ENCODE data around the gene DPH1. TPM values are rescaled to one million over a fixed set of nuclear protein-coding genes. Genes with fewer than 3 reads are reported as not detected.

DPH1 gene
- total and polyA plus RNA-seq, 4 donors: 9.8 to 24.6 (median 19.4) TPM

- Histone ChIP-seq H3K36me3 (ENCODE audit: control insufficient read depth in 4 of 4, insufficient read depth in 3 of 4, low read depth in 1 of 4, low read length in 3 of 4) (no peaks in the 10 kb centered on the region), H3K4me3 (ENCODE audit: low read depth in 1 of 3, low read length in 3 of 3) (no peak overlapping the region), H3K27ac (ENCODE audit: low read depth in 1 of 2, low read length in 2 of 2) (no peak overlapping the region), H3K27me3 (ENCODE audit: control insufficient read depth in 4 of 4, insufficient read depth in 4 of 4, low read length in 3 of 4) (no peaks in the 10 kb centered on the region), H3K4me1 (ENCODE audit: control insufficient read depth in 4 of 4, insufficient read depth in 4 of 4, low read length in 3 of 4) (peaks cover 2 to 54% (median 36%) of the 10 kb centered on the region in 4 donors), H3K9ac (ENCODE audit: low read depth in 1 of 2, low read length in 2 of 2) (no peak overlapping the region), H3K9me3 (ENCODE audit: control insufficient read depth in 4 of 4, low read length in 3 of 4) (no peaks in the 10 kb centered on the region)
- TF ChIP-seq HNF4G (IDR thresholded peaks at IDR 0.05) (no peak), REST (IDR thresholded peaks at IDR 0.05) (no peak), ATF3 (IDR thresholded peaks at IDR 0.05) (no peak), RXRA (IDR thresholded peaks at IDR 0.05) (no peak), HNF4A (conservative IDR thresholded peaks at IDR 0.05) (no peak), YY1 (IDR thresholded peaks at IDR 0.05) (no peak), CTCF (IDR thresholded peaks at IDR 0.05; ENCODE audit: low read depth, low read length, missing input control) (no peak), SP1 (IDR thresholded peaks at IDR 0.05) (no peak), FOXA1 (IDR thresholded peaks at IDR 0.05) (no peak), ZBTB33 (IDR thresholded peaks at IDR 0.05) (no peak), JUND (IDR thresholded peaks at IDR 0.05) (no peak), FOXA2 (IDR thresholded peaks at IDR 0.05) (no peak), EGR1 (IDR thresholded peaks at IDR 0.05; ENCODE audit: low read depth in 2 of 2) (no peak)
- no peak for DNase-seq (ENCODE audit: low spot score)
- WGBS: 87% methylated on average over 11 of the region's 11 CpGs
Measured at GRCh38 chr17:2027528-2028233, 2.3 kb upstream of the DPH1 start.

GRCh38 chr17:2028234-2028614 is 1.7 kb upstream of the DPH1 start:
- Histone ChIP-seq H3K4me3 (ENCODE audit: low read depth in 1 of 3, low read length in 3 of 3) (no peak overlapping the region), H3K36me3 (ENCODE audit: control insufficient read depth in 4 of 4, insufficient read depth in 3 of 4, low read depth in 1 of 4, low read length in 3 of 4) (no peaks in the 10 kb centered on the region), H3K27ac (ENCODE audit: low read depth in 1 of 2, low read length in 2 of 2) (no peak overlapping the region), H3K4me1 (ENCODE audit: control insufficient read depth in 4 of 4, insufficient read depth in 4 of 4, low read length in 3 of 4) (peaks cover 2 to 50% (median 33%) of the 10 kb centered on the region in 4 donors), H3K9me3 (ENCODE audit: control insufficient read depth in 4 of 4, low read length in 3 of 4) (no peaks in the 10 kb centered on the region), H3K9ac (ENCODE audit: low read depth in 1 of 2, low read length in 2 of 2) (no peak overlapping the region), H3K27me3 (ENCODE audit: control insufficient read depth in 4 of 4, insufficient read depth in 4 of 4, low read length in 3 of 4) (no peaks in the 10 kb centered on the region)
- TF ChIP-seq RXRA (IDR thresholded peaks at IDR 0.05): no peak
- no peak for DNase-seq (ENCODE audit: low spot score)
- 94% methylated on average over 5 of the region's 5 CpGs for whole genome bisulfite sequencing

Measured in liver (tissue), 9 donors.